GM23338 (cell line): ENCODE data around the gene ZNF536. TPM values are rescaled to one million over a fixed set of nuclear protein-coding genes. Genes with fewer than 3 reads are reported as not detected.
"Not testable (repeated sequence)": the region's sequence is repeated elsewhere in the genome, so short reads cannot be mapped to it uniquely, and the experiment has no call there.

ENCODE experiments used
- ATAC-seq: fragments of 200-7000 bp; cut with Tn5 transposase; 3 replicates; pipeline ENCODE4 v1.9.1; 2020
- DNase-seq: peaks from one replicate; pipeline ENCODE4 v3.0.0-alpha.2; 2015; ENCODE audit warnings: low spot score
- H2AFZ ChIP-seq: fragments of 200-600 bp; sonication (generic); 2 replicates; pipeline ENCODE4 v1.8.0; 2016; ENCODE audit warnings: antibody characterized with exemption, mild to moderate bottlenecking, moderate library complexity
- H3F3A ChIP-seq: fragments of 200-600 bp; sonication (generic); replicated peaks from 2 replicates; pipeline ENCODE4 v1.8.0; 2017; ENCODE audit warnings: antibody characterized with exemption, mixed run types, low read depth
- H3K27ac ChIP-seq: fragments of 200-600 bp; sonication (generic); 2 replicates; pipeline ENCODE4 v1.6.1; 2016; ENCODE audit warnings: low read depth
- H3K27me3 ChIP-seq: fragments of 200-600 bp; sonication (generic); 2 replicates; pipeline ENCODE4 v1.8.0; 2016; ENCODE audit warnings: mild to moderate bottlenecking, mixed run types, moderate library complexity; ENCODE audit not compliant: insufficient read depth
- H3K36me3 ChIP-seq: fragments of 200-600 bp; sonication (generic); 2 replicates; pipeline ENCODE4 v1.8.0; 2016; ENCODE audit warnings: mild to moderate bottlenecking; ENCODE audit not compliant: insufficient read depth
- H3K4me1 ChIP-seq: fragments of 200-600 bp; sonication (generic); 2 replicates; pipeline ENCODE4 v1.8.0; 2016; ENCODE audit warnings: mild to moderate bottlenecking, moderate library complexity; ENCODE audit not compliant: insufficient read depth
- H3K4me2 ChIP-seq: fragments of 200-600 bp; sonication (generic); 2 replicates; pipeline ENCODE4 v1.7.1; 2017; ENCODE audit warnings: mixed run types
- H3K4me3 ChIP-seq: fragments of 200-600 bp; sonication (generic); 2 replicates; pipeline ENCODE4 v1.6.1; 2016; ENCODE audit warnings: mixed run types
- H3K79me2 ChIP-seq: fragments of 200-600 bp; sonication (generic); replicated peaks from 2 replicates; pipeline ENCODE4 v1.8.0; 2017; ENCODE audit warnings: mild to moderate bottlenecking; ENCODE audit not compliant: insufficient read depth
- H3K9me2 ChIP-seq: fragments of 200-600 bp; sonication (generic); 2 replicates; pipeline ENCODE4 v1.8.0; 2017; ENCODE audit not compliant: insufficient read depth
- H4K20me1 ChIP-seq: fragments of 200-600 bp; sonication (generic); replicated peaks from 2 replicates; pipeline ENCODE4 v1.8.0; 2017; ENCODE audit warnings: mild to moderate bottlenecking; ENCODE audit not compliant: insufficient read depth
- H3K27ac Mint-ChIP-seq: 2 replicates; pipeline ENCODE4 v1.8.0; 2020; ENCODE audit warnings: inconsistent platforms, mild to moderate bottlenecking, moderate library complexity, mixed read lengths
- H3K27me3 Mint-ChIP-seq: 3 replicates; pipeline ENCODE4 v1.8.0; 2022; ENCODE audit warnings: low read depth, mild to moderate bottlenecking, moderate library complexity, mixed read lengths, inconsistent platforms; ENCODE audit not compliant: insufficient read depth, poor library complexity
- H3K36me3 Mint-ChIP-seq: 3 replicates; pipeline ENCODE4 v1.8.0; 2021; ENCODE audit warnings: low read depth, mild to moderate bottlenecking, inconsistent platforms, moderate library complexity, mixed read lengths
- H3K4me1 Mint-ChIP-seq: 3 replicates; pipeline ENCODE4 v1.8.0; 2020; ENCODE audit warnings: mild to moderate bottlenecking, inconsistent platforms, mixed read lengths
- H3K4me3 Mint-ChIP-seq: 3 replicates; pipeline ENCODE4 v1.8.0; 2021; ENCODE audit warnings: moderate library complexity, mild to moderate bottlenecking, inconsistent platforms, mixed read lengths
- H3K9me3 Mint-ChIP-seq: 3 replicates; pipeline ENCODE4 v1.8.0; 2020; ENCODE audit warnings: moderate library complexity, mild to moderate bottlenecking, inconsistent platforms, mixed read lengths
- CREB1 ChIP-seq: fragments of 250-450 bp; sonication (Bioruptor Pico); IDR thresholded peaks from 2 replicates; pipeline ENCODE4 v1.5.0; 2020; ENCODE audit warnings: low read depth, mild to moderate bottlenecking, moderate library complexity
- EZH2 ChIP-seq: fragments of 200-600 bp; sonication (generic); IDR thresholded peaks from one replicate; pipeline ENCODE4 v1.8.0; 2017; ENCODE audit warnings: antibody characterized with exemption, mild to moderate bottlenecking, low read depth; ENCODE audit not compliant: unreplicated experiment
- EZH2phosphoT487 ChIP-seq: fragments of 200-600 bp; sonication (generic); IDR thresholded peaks from one replicate; pipeline ENCODE4 v1.8.1; 2018; ENCODE audit warnings: antibody characterized with exemption; ENCODE audit not compliant: unreplicated experiment
- JUNB ChIP-seq: IDR thresholded peaks from one replicate; pipeline ENCODE4 v1.6.1; 2016; ENCODE audit warnings: antibody characterized with exemption; ENCODE audit not compliant: unreplicated experiment
- REST ChIP-seq: IDR thresholded peaks from one replicate; pipeline ENCODE4 v1.6.1; 2018; ENCODE audit warnings: antibody characterized with exemption; ENCODE audit not compliant: unreplicated experiment
- STAT1 ChIP-seq: IDR thresholded peaks from one replicate; pipeline ENCODE4 v1.6.1; 2016; ENCODE audit warnings: antibody characterized with exemption; ENCODE audit not compliant: unreplicated experiment
- ZNF114 ChIP-seq: fragments of 250-450 bp; sonication (Bioruptor Pico); IDR thresholded peaks from 2 replicates; pipeline ENCODE4 v1.5.0; 2020; ENCODE audit warnings: mild to moderate bottlenecking, moderate library complexity
- ZNF331 ChIP-seq: fragments of 250-450 bp; sonication (Bioruptor Pico); IDR thresholded peaks from 2 replicates; pipeline ENCODE4 v1.5.0; 2020; ENCODE audit warnings: low read depth, mild to moderate bottlenecking, moderate library complexity
- polyA plus RNA-seq: library from polyadenylated mRNA; unstranded; fragments of >200 nt; fragmentation: Nextera tagmentation; extraction: Ambion mirVana; gene quantifications from 2 replicates; pipeline ENCODE4 v1.2.1, GENCODE V29; 2016
- total RNA-seq: library from RNA; depleted of rRNA; stranded (reverse); fragments of >200 nt; shearing (Covaris generic); gene quantifications from 2 replicates; pipeline ENCODE4 v1.2.3, GENCODE V29; 2014

The ZNF536 gene
- total and polyA plus RNA-seq, 2 experiments from 2014 or later = 0.07 TPM; not detected in 1

GRCh38 chr19:30492586-30493270 is 120.5 kb downstream of the ZNF536 start (continued):
- no peak for TF ChIP-seq REST
- no peak for TF ChIP-seq ZNF331
- no peak for TF ChIP-seq EZH2
- no peak for TF ChIP-seq STAT1
- no peak for TF ChIP-seq CREB1
- no peak for TF ChIP-seq JUNB
- TF ChIP-seq EZH2phosphoT487 = no peak
- no peak for TF ChIP-seq ZNF114

GRCh38 chr19:30497034-30497433 is 124.8 kb downstream of the ZNF536 start:
- no peak for TF ChIP-seq STAT1
- TF ChIP-seq ZNF331 = no peak
- no peak for TF ChIP-seq EZH2phosphoT487
- TF ChIP-seq ZNF114 = no peak
- TF ChIP-seq EZH2 = no peak
- Mint-ChIP-seq H3K4me3 (no peak overlapping the region), H3K9me3 (no peaks in the 10 kb centered on the region), H3K27ac (no peak overlapping the region), H3K36me3 (no peaks in the 10 kb centered on the region), H3K27me3 (no peaks in the 10 kb centered on the region), H3K4me1 (peaks cover 19% of the 10 kb centered on the region)
- no peak overlapping the region for H2AFZ ChIP-seq
- no peaks in the 10 kb centered on the region for H3K9me2 ChIP-seq
- H4K20me1 ChIP-seq = no peaks in the 10 kb centered on the region
- no peaks in the 10 kb centered on the region for H3K79me2 ChIP-seq
- H3K27ac ChIP-seq = no peak overlapping the region
- ATAC-seq (no peak), DNase-seq (no peak)
- no peaks in the 10 kb centered on the region for H3K27me3 ChIP-seq
- H3K4me2 ChIP-seq = no peak overlapping the region
- H3K4me1 ChIP-seq = peaks cover 16% of the 10 kb centered on the region
- no peak overlapping the region for H3K4me3 ChIP-seq
- no peaks in the 10 kb centered on the region for H3K36me3 ChIP-seq
- H3F3A ChIP-seq = no peaks in the 10 kb centered on the region

- ATAC-seq, H3K9me2 ChIP-seq, H3K4me2 ChIP-seq, H4K20me1 ChIP-seq, H3K27me3 Mint-ChIP-seq, H3K4me3 ChIP-seq, H3K27me3 ChIP-seq, DNase-seq, H3F3A ChIP-seq, H2AFZ ChIP-seq, H3K79me2 ChIP-seq, H3K4me3 Mint-ChIP-seq, H3K27ac ChIP-seq, H3K27ac Mint-ChIP-seq, H3K36me3 Mint-ChIP-seq, H3K9me3 Mint-ChIP-seq, H3K36me3 ChIP-seq: not testable (repeated sequence)
- H3K4me1 ChIP-seq = peaks cover 10% of the 10 kb centered on the region
- peaks cover 10% of the 10 kb centered on the region; the same call in 2 of the 3 replicates for H3K4me1 Mint-ChIP-seq
Measured at GRCh38 chr19:30498085-30498484, 125.9 kb downstream of the ZNF536 start.
